IPS DF 4.7 (cell line): ENCODE results near the gene DHRS13.
"Not testable (repeated sequence)": the region's sequence is repeated elsewhere in the genome, so short reads cannot be mapped to it uniquely, and the experiment has no call there.

ENCODE experiments used
- DNase-seq: peaks from one replicate; pipeline ENCODE4 v3.0.0-alpha.2; 2013; ENCODE audit warnings: low spot score; ENCODE audit errors: extremely low read depth

DHRS13 gene

GRCh38 chr17:28935744-28936460, 33.0 kb upstream of the DHRS13 start:
- no peak for DNase-seq

- DNase-seq: not testable (repeated sequence)
Measured at GRCh38 chr17:28934508-28934907, 31.6 kb upstream of the DHRS13 start.

GRCh38 chr17:28929787-28930186, 26.9 kb upstream of the DHRS13 start:
- no peak for DNase-seq

GRCh38 chr17:28928061-28928460, 25.2 kb upstream of the DHRS13 start:
- no peak for DNase-seq

- no peak for DNase-seq
Measured at GRCh38 chr17:28926786-28927185, 23.9 kb upstream of the DHRS13 start.

GRCh38 chr17:28926366-28926765, 23.5 kb upstream of the DHRS13 start:
- no peak for DNase-seq

- no peak for DNase-seq
Measured at GRCh38 chr17:28925912-28926365, 23.1 kb upstream of the DHRS13 start.

GRCh38 chr17:28920201-28920600, 17.3 kb upstream of the DHRS13 start:
- no peak for DNase-seq

- DNase-seq: no peak
Measured at GRCh38 chr17:28918295-28918694, 15.4 kb upstream of the DHRS13 start.

- no peak for DNase-seq
Measured at GRCh38 chr17:28917465-28917864, 14.6 kb upstream of the DHRS13 start.

- DNase-seq: no peak
Measured at GRCh38 chr17:28917029-28917428, 14.2 kb upstream of the DHRS13 start.

GRCh38 chr17:28916302-28916934, 13.5 kb upstream of the DHRS13 start:
- no peak for DNase-seq

- DNase-seq: no peak
Measured at GRCh38 chr17:28912938-28913333, 10.1 kb upstream of the DHRS13 start.

- no peak for DNase-seq
Measured at GRCh38 chr17:28912281-28912937, 9.5 kb upstream of the DHRS13 start.

- DNase-seq: no peak
Measured at GRCh38 chr17:28911411-28912045, 8.6 kb upstream of the DHRS13 start.

GRCh38 chr17:28910534-28910933, 7.7 kb upstream of the DHRS13 start:
- DNase-seq: no peak

- DNase-seq: no peak
Measured at GRCh38 chr17:28908640-28909167, 5.8 kb upstream of the DHRS13 start.

- DNase-seq: no peak
Measured at GRCh38 chr17:28907709-28908475, 5.0 kb upstream of the DHRS13 start.

GRCh38 chr17:28906706-28907438, 4.0 kb upstream of the DHRS13 start:
- no peak for DNase-seq

GRCh38 chr17:28906276-28906675, 3.4 kb upstream of the DHRS13 start:
- no peak for DNase-seq
